SJCRH30 (cell line): ENCODE data around the gene DAZAP1. TPM values are rescaled to one million over a fixed set of nuclear protein-coding genes. Genes with fewer than 3 reads are reported as not detected.
A peak's percentile ranks its signal among the peaks of the same experiment; 100 is the strongest.
"Not testable (repeated sequence)": the region's sequence is repeated elsewhere in the genome, so short reads cannot be mapped to it uniquely, and the experiment has no call there.

Experiments used
- DNase-seq, 2 experiments: peaks; one replicate each; pipeline ENCODE4 v3.0.0-alpha.2; 2015 to 2020
- H3K27ac ChIP-seq: fragments of 250-450 bp; sonication (Bioruptor Pico); 2 replicates; pipeline ENCODE4 v1.5.1; 2020; ENCODE audit warnings: mild to moderate bottlenecking, moderate library complexity
- H3K27me3 ChIP-seq: fragments of 250-450 bp; sonication (Bioruptor Pico); 2 replicates; pipeline ENCODE4 v1.5.1; 2020; ENCODE audit warnings: mild to moderate bottlenecking, moderate library complexity
- H3K36me3 ChIP-seq: fragments of 250-450 bp; sonication (Bioruptor Pico); 2 replicates; pipeline ENCODE4 v1.5.1; 2020; ENCODE audit warnings: mild to moderate bottlenecking, moderate library complexity
- H3K4me1 ChIP-seq: fragments of 250-450 bp; sonication (Bioruptor Pico); 2 replicates; pipeline ENCODE4 v1.5.1; 2020; ENCODE audit warnings: mild to moderate bottlenecking, moderate library complexity
- H3K4me3 ChIP-seq: fragments of 250-450 bp; sonication (Bioruptor Pico); 2 replicates; pipeline ENCODE4 v1.5.1; 2020; ENCODE audit warnings: mild to moderate bottlenecking, moderate library complexity
- H3K9me3 ChIP-seq: fragments of 250-450 bp; sonication (Bioruptor Pico); replicated peaks from 2 replicates; pipeline ENCODE4 v1.5.1; 2020; ENCODE audit warnings: mild to moderate bottlenecking, moderate library complexity
- total RNA-seq: library from RNA; depleted of rRNA; stranded (reverse); fragments of >200 nt; shearing (Covaris generic); gene quantifications from 2 replicates; pipeline ENCODE4 v1.2.3, GENCODE V29; 2014

DAZAP1 gene
- total RNA-seq, 1 experiment from 2014 or later = 138 TPM

DNA sequence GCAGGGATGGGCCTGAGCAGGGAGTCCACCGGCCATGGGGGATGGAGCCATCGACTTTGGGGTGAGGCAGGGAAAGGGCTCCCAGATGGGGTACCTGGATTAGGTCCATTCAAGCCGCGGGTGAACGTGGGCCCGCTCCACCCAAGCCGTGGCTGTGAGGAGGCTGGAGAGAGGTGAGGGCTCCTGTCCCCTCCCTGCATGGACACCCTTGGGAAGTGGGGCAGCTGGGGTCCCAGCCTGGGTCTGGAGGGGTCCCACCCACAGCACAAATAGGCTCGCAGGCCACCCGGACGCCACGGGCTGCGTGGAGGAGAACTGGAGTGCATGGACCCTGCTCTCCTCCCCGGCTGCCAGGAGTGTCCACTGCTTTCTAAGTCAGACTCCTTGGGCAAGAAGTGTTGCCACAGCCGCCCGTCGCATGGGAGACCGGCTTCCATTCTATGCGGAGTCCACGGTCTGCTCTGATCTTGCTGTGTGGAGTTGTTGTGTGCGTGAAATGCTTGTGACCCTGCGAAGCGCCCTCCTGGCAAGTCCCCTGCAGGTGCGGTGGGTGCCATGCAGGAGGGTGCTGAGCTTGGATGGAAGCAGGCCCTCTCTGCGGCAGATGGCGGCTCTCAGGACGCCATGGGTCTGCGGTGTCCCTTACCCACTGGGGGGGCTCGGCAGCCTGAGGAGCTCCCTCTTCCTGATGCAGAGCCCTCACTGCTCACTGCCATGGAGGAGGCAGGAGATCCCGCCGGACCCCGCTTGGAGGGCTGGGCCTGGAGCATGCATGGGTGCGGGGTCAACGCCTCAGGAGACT lies 2.0 kb downstream of the DAZAP1 start:
- Histone ChIP-seq H3K4me1 (peaks cover 6% of the 10 kb centered on the region; the same call in 1 of the 2 replicates), H3K4me3 (peak overlapping the region; percentile 99), H3K27ac (peak overlapping the region; percentile 89; the same call in 1 of the 2 replicates), H3K9me3 (no peaks in the 10 kb centered on the region), H3K27me3 (no peaks in the 10 kb centered on the region), H3K36me3 (peaks cover 27% of the 10 kb centered on the region)
- DNase-seq = no peak

GRCh38 chr19:1410136-1410786 lies 2.9 kb downstream of the DAZAP1 start:
- peaks cover 29% of the 10 kb centered on the region for H3K36me3 ChIP-seq
- DNase-seq = no peak

GRCh38 chr19:1410789-1411188 lies 3.4 kb downstream of the DAZAP1 start:
- H3K9me3 ChIP-seq = no peaks in the 10 kb centered on the region
- no peaks in the 10 kb centered on the region for H3K27me3 ChIP-seq
- DNase-seq = no peak
- H3K36me3 ChIP-seq = peaks cover 29% of the 10 kb centered on the region
- H3K4me1 ChIP-seq = peaks cover 6% of the 10 kb centered on the region; the same call in 1 of the 2 replicates
- H3K27ac ChIP-seq = no peak overlapping the region
- no peak overlapping the region for H3K4me3 ChIP-seq

More at GRCh38 chr19:1410136-1410786, 2.9 kb downstream of the DAZAP1 start:
- peaks cover 6% of the 10 kb centered on the region; the same call in 1 of the 2 replicates for H3K4me1 ChIP-seq
- no peaks in the 10 kb centered on the region for H3K27me3 ChIP-seq
- H3K27ac ChIP-seq = no peak overlapping the region
- no peaks in the 10 kb centered on the region for H3K9me3 ChIP-seq
- no peak overlapping the region for H3K4me3 ChIP-seq

DNA sequence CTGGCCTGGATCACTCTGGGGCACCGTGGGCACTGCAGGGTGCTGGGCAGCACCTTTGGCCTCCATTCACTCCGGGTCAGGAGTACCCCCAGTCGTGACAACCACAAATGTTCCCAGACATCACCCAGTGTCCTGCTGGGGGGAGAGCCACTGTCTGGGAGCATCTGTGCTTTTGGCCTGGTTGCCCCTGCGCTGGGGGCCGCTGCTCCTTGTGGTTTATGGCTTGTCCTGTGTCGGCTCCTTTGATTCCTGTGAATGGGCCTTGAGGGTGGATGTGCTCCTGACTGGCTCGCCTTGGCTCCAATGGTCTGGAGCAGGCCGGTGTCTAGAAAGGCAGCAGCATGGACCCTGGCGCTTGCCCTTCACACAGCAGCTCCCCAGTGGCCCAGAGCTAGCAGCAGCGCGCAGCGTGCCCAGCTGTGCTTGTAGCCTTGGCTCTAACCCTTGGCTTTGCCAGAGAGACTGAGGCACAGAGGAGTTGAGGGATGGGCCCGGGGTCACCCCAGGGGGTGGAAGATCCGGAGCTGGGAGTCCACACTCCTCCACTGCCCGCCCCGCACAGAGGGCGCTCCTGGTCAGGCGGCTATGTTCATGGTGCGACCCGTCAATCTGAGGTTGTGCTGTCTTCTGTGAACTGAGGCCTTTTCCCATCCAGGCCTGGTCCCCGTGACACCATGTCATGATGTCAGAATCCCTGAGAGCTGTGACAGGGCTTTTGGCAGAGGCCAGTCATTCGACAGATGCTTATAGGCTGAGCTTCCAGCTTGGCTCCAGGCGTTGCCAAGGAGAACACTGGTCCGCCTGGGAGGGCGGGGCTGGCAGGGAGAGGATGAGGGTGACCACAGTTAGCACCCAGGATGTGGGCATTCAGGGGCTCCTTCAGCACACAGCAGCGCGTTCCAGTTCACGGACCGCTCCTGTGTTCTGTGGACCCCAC lies 4.1 kb downstream of the DAZAP1 start:
- Histone ChIP-seq H3K4me3 (no peak overlapping the region), H3K9me3 (no peaks in the 10 kb centered on the region), H3K27ac (no peak overlapping the region), H3K27me3 (no peaks in the 10 kb centered on the region), H3K36me3 (peaks cover 35% of the 10 kb centered on the region), H3K4me1 (peaks cover 10% of the 10 kb centered on the region; the same call in 1 of the 2 replicates)
- DNase-seq = no peak

DNA sequence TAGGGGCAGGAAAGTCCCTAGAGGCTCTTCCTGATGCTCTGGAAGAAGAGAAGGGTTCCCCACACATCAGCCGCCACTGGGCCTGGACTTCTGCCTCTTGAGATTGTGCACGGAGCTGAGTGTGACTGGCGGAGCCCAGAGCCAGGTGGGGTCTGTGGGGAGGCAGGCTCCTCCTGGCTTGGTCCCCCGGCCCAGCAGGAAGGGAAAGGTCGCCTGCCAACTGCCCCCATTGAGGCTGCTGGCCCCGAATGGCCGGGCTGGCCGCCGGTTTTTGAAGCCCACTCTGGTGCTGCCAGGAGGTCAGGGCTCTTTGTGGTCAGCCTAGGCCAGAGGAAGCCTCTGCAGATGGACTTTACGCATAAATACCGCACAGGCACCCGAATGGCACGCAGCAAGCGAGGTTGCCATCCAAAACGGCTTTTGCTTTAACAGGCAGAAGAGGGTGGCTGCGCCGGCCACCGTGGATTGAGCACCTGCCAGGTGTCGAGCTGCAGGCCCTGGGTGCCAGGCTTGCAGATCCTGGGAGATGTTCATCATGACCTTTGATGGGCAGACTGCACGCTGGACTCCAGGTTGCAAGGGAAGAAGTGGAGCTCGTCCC lies 5.0 kb downstream of the DAZAP1 start:
- H3K27me3 ChIP-seq = no peaks in the 10 kb centered on the region
- H3K4me1 ChIP-seq = peaks cover 18% of the 10 kb centered on the region
- no peaks in the 10 kb centered on the region for H3K9me3 ChIP-seq
- no peak overlapping the region for H3K4me3 ChIP-seq
- H3K36me3 ChIP-seq = peaks cover 38% of the 10 kb centered on the region
- no peak for DNase-seq
- H3K27ac ChIP-seq = no peak overlapping the region

DNA sequence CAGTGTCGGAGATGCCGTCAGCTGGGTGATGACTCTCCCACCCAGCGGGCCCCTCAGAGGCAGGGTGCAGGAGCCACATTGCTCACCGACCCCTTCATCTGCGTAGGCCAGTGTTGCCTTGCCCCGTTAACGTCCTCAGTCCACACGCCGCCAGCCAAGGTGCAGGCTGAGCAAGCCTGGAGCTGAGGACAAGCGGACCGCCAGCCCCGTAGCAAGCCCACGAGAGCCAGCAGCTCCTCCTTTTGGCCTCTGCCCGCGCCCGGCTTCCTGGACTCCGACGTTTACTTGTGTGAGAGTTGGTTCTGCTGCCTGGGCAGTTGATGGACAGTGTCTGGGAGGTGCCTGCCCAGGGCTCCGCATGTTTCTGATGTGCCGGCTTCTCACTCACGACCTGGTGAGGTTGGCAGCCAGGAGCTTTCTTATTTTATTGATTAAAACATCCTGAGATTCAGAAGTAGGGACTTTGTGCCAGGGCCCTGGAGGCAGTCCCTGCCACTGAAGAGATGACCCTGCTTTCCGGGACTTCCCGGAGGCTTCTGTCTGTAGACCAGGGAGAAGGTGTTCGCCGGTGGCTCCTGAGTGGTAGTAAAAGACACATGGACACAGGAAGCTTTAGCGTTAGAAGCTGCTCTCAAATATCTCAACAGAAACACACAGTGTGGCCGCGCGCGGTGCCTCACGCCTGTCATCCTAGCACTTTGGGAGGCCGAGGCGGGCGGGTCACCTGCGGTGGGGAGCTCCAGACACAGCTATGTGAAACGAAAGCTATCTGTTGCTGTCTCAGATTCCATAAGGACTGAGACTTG lies 5.8 kb downstream of the DAZAP1 start:
- Histone ChIP-seq H3K27me3 (no peaks in the 10 kb centered on the region), H3K9me3 (no peaks in the 10 kb centered on the region), H3K36me3 (peaks cover 35% of the 10 kb centered on the region), H3K4me3 (no peak overlapping the region), H3K4me1 (peaks cover 21% of the 10 kb centered on the region), H3K27ac (no peak overlapping the region)
- DNase-seq = no peak

GRCh38 chr19:1416014-1416841 lies 8.8 kb downstream of the DAZAP1 start:
- H3K9me3 ChIP-seq = no peaks in the 10 kb centered on the region
- peaks cover 46% of the 10 kb centered on the region for H3K36me3 ChIP-seq
- DNase-seq = no peak
- H3K27ac ChIP-seq = no peak overlapping the region
- H3K4me1 ChIP-seq = peaks cover 15% of the 10 kb centered on the region
- H3K27me3 ChIP-seq = no peaks in the 10 kb centered on the region
- no peak overlapping the region for H3K4me3 ChIP-seq

DNA sequence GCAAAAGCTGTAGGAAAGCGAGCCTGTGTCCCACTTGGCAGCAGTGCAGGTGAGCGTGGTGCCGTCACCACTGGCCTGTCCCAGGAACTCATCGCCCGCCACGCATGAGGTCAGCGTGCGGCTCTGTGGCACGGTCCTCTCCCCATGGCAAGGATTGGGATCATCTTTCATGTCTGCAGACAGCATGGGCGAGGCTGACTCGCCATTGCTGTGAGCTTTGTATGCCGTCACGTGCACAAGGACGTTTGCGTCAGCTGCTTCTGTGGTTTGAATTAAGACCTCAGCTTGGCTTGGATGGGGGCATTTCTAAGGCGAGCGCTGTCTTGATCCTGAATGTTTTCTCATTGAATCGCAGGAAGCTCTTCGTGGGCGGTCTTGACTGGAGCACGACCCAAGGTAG lies 9.8 kb downstream of the DAZAP1 start:
- peak; percentile 67 to 69 for DNase-seq
- peaks cover 54% of the 10 kb centered on the region for H3K36me3 ChIP-seq
- H3K4me1 ChIP-seq = peaks cover 15% of the 10 kb centered on the region
- no peaks in the 10 kb centered on the region for H3K9me3 ChIP-seq
- H3K27me3 ChIP-seq = no peaks in the 10 kb centered on the region
- H3K4me3 ChIP-seq = no peak overlapping the region
- H3K27ac ChIP-seq = peak overlapping the region; percentile 32; the same call in 1 of the 2 replicates

GRCh38 chr19:1417681-1418495 lies 10.5 kb downstream of the DAZAP1 start:
- Histone ChIP-seq H3K4me1 (peaks cover 15% of the 10 kb centered on the region), H3K27ac (peak overlapping the region; percentile 32; the same call in 1 of the 2 replicates), H3K9me3 (no peaks in the 10 kb centered on the region), H3K4me3 (no peak overlapping the region), H3K36me3 (peaks cover 53% of the 10 kb centered on the region), H3K27me3 (no peaks in the 10 kb centered on the region)
- peak in 1 of 2 experiments; percentile 27 for DNase-seq

- DNase-seq = no peak
- Histone ChIP-seq H3K27ac (no peak overlapping the region), H3K36me3 (peaks cover 54% of the 10 kb centered on the region), H3K9me3 (no peaks in the 10 kb centered on the region), H3K27me3 (no peaks in the 10 kb centered on the region), H3K4me1 (peaks cover 15% of the 10 kb centered on the region), H3K4me3 (no peak overlapping the region)
Measured at GRCh38 chr19:1418496-1418775, 11.1 kb downstream of the DAZAP1 start.

DNA sequence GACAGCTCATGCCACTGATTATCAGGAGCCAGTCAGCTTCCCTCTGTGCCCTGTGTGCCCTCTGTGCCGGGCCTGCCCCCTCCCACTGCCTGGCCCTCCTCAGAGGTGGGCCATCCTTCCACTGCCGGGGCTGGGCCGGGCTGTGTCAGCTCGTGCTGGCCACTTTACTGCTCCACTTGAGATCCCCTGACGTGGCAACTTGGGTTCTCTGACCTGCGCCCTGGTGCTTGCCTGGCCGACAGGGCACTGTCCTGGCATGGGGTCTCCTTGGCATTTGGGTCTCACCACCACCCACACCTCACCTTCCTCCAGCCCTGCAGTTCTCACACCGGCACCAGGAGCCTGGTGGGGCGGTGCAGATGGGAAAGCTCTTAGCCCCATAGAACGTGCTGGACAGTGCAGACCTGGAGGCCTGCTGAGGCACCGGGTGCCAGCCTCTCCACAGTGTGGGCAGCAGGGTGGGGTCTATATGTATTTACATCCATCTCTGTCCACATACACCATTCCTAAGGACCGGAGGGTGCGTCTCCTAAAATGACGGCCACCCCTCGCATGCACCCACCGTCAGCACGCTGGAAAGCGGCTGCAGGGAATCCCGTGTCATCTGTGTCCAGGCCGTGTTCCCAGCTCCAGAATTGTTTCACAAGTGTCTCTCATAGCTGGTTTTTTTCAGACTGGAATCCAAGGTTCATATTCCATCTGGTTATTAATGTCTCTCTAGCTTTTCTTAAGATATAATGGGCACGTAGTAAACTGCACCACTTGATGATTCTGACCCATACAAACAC lies 11.8 kb downstream of the DAZAP1 start:
- H3K4me3 ChIP-seq = no peak overlapping the region
- peaks cover 57% of the 10 kb centered on the region for H3K36me3 ChIP-seq
- no peak for DNase-seq

GRCh38 chr19:1420085-1420484 lies 12.7 kb downstream of the DAZAP1 start:
- H3K4me3 ChIP-seq, DNase-seq, H3K9me3 ChIP-seq, H3K27ac ChIP-seq, H3K27me3 ChIP-seq: not testable (repeated sequence)
- peaks cover 15% of the 10 kb centered on the region for H3K4me1 ChIP-seq
- peaks cover 60% of the 10 kb centered on the region for H3K36me3 ChIP-seq

More for the DNA sequence above, 11.8 kb downstream of the DAZAP1 start:
- Histone ChIP-seq H3K9me3 (no peaks in the 10 kb centered on the region), H3K27ac (no peak overlapping the region), H3K4me1 (peaks cover 15% of the 10 kb centered on the region), H3K27me3 (no peaks in the 10 kb centered on the region)
